ENCODE results near the gene ARID1A.

ARID1A gene

DNA sequence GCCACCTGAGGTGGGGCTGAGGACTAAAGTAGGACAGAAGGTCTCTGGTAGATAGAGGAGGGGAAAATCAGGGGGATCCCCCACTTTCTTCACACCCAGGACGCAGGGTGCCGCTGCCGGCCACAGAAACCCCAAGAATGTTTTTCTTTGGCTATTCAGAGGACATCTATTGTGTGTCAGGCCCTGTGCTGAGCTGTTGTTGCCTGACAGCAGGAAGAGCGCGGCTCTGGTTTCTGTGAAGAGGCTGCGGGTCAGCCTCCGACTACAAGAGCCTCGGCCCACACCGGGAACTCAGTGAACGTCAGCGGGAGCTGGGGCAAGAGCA, 91.5 kb downstream of the ARID1A start:
- TF ChIP-seq, protein P1, sequence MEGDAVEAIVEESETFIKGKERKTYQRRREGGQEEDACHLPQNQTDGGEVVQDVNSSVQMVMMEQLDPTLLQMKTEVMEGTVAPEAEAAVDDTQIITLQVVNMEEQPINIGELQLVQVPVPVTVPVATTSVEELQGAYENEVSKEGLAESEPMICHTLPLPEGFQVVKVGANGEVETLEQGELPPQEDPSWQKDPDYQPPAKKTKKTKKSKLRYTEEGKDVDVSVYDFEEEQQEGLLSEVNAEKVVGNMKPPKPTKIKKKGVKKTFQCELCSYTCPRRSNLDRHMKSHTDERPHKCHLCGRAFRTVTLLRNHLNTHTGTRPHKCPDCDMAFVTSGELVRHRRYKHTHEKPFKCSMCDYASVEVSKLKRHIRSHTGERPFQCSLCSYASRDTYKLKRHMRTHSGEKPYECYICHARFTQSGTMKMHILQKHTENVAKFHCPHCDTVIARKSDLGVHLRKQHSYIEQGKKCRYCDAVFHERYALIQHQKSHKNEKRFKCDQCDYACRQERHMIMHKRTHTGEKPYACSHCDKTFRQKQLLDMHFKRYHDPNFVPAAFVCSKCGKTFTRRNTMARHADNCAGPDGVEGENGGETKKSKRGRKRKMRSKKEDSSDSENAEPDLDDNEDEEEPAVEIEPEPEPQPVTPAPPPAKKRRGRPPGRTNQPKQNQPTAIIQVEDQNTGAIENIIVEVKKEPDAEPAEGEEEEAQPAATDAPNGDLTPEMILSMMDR (conservative IDR thresholded peaks at IDR 0.05) = no peak
- peak overlapping the region; percentile 98 for H3K27ac ChIP-seq

DNA sequence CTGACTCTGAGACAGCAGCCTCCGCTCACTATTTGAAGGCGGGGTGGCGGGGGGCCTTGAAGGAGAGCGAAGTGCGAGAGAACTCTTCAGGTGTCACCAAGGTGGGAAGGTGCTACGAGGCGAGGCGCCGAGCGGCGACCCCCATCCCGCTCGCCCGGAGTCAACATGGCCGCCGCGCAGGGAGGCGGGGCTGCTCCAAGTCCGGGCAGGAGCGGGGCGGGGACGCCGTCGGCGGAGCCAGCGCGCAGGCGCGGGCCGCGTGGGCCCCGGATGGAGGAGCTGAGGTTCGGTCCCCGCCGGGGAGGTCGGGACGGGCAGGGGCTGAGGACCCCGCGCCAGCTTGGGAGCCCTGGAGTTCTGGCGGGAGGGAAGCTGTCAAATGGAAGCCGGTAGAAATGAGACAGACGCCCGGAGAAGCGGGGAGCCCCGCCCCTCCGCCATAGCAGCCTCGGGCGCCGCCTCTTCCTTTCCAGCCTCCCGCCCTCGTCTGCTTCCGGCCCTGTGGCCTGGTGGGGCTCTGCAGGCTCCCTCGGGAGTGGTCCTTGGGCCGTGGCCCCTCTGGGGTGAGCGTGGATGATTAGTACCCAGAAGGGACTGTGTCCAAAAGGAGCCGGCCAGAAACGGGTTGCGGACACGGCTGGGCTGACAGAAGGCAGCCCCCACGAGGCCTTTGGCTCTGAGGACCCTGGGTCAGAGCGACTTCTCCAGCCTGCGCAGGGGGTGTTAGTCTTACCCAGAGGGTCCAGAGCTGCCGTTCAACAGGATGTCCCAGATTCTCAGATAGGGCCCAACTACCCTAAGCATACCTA, 92.1 kb downstream of the ARID1A start, which contains the start of gene PIGV:
Gene PIGV (plus strand): TSS at position 245 of the 809 bp plus-strand sequence. CDS start 2,866 bp downstream, outside the sequence.
- TF ChIP-seq, protein P1 (conservative IDR thresholded peaks at IDR 0.05) = no peak
- H3K27ac ChIP-seq = peak within 1 kb of the TSS; percentile 98

GRCh38 chr1:26788515-26788785, 92.6 kb downstream of the ARID1A start:
- TF ChIP-seq, protein P1 (conservative IDR thresholded peaks at IDR 0.05) = no peak
- H3K27ac ChIP-seq = peak overlapping the region; percentile 98

DNA sequence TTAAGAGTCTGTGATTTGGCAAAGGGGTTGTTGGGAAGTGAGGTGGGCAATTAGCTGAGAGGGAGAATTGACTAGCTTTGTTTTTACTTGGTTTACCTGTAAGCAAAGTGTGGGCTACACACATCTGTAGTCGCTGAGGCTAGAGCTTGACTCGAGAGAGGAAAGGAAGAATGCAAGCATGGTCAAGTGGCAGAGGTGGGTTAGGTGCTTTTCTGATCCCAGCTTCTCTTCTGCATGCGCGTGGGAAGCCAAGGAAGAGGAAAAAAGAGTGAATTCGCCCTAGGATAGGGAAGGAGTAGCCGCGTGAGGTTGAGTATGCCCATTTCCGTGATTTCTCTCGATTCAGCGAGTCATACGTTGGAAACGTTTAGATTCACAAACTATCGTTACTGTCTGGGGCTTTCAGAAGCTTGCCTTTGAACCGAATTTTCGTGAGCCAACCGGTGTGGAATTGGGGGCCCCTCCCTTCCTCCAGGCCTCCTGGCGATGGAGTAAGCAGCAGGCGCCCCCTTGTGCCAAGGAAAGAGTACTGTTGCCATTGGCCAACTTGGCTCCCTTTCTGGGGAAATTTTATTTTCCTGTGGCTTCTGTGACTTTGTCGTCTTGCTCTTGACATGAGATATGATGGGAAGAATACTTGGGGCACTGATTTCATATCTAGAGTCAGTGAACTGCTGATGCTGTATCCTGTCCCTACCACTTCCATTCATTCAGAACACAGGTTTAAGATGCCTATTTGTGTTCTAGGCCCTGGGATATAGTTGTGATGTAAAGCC, 93.2 kb downstream of the ARID1A start:
- peak overlapping the region; percentile 98 for H3K27ac ChIP-seq
- TF ChIP-seq, protein P1 (conservative IDR thresholded peaks at IDR 0.05) = peak; percentile 94

DNA sequence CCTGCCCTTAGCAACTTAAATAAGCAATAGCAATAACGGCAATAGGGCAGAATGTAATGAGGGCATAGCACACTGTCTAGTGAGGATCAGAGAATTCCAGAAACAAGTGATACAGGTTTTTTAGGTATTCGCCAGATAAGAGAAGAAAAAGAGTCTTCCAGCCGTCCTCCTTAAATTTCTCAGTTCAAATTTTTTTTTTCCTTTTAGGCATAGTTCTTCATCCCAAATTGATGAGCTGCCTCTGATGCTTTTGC, 93.7 kb downstream of the ARID1A start:
- peak overlapping the region; percentile 98 for H3K27ac ChIP-seq
- TF ChIP-seq, protein P1 (conservative IDR thresholded peaks at IDR 0.05) = no peak

- TF ChIP-seq, protein P1 (conservative IDR thresholded peaks at IDR 0.05) = no peak
- H3K27ac ChIP-seq = peak overlapping the region; percentile 98
Observed at GRCh38 chr1:26789931-26790330, 94.1 kb downstream of the ARID1A start.

- TF ChIP-seq, protein P1 (conservative IDR thresholded peaks at IDR 0.05) = no peak
- H3K27ac ChIP-seq = no peak overlapping the region
Observed at GRCh38 chr1:26790551-26790953, 94.7 kb downstream of the ARID1A start.
